Breast epithelium (tissue), 4 donors: ENCODE measurements around the gene KIAA0513. TPM values are rescaled to one million over a fixed set of nuclear protein-coding genes. Genes with fewer than 3 reads are reported as not detected.
A peak's percentile ranks its signal among the peaks of the same experiment; 100 is the strongest.

Experiments used
- DNase-seq, 2 donors: peaks; one replicate each; pipeline ENCODE4 v3.0.0-alpha.2; 2019; ENCODE audit warnings: low spot score in 2 of 2
- H3K27ac ChIP-seq, 2 donors: fragments of 200-600 bp; sonication (generic) in 1 of 2; one replicate each; pipeline ENCODE4 v1.5.1; 2016 to 2019; ENCODE audit warnings: mild to moderate bottlenecking in 1 of 2
- H3K27me3 ChIP-seq, 2 donors: fragments of 200-600 bp; sonication (generic) in 1 of 2; one replicate each; pipeline versions ENCODE4 v1.5.1 to v1.6.0; 2017 to 2019; ENCODE audit warnings: control low read depth in 1 of 2, mild to moderate bottlenecking in 1 of 2
- H3K36me3 ChIP-seq: fragments of 200-600 bp; one replicate; pipeline ENCODE4 v1.5.1; 2019
- H3K4me1 ChIP-seq, 2 donors: fragments of 200-600 bp; sonication (generic); one replicate each; pipeline ENCODE4 v1.5.1; 2016 to 2019; ENCODE audit warnings: control low read depth in 1 of 2
- H3K4me3 ChIP-seq, 3 donors: fragments of 200-600 bp; sonication (generic); 1 replicate in 2 of 3; 2 replicates in 1 of 3; pipeline ENCODE4 v1.5.1; 2016 to 2019; ENCODE audit warnings: mild to moderate bottlenecking in 3 of 3, moderate library complexity in 2 of 3
- H3K9me3 ChIP-seq, 2 donors: fragments of 200-600 bp; sonication (generic) in 1 of 2; one replicate each; pipeline ENCODE4 v1.5.1; 2016 to 2019; ENCODE audit warnings: control low read depth in 1 of 2
- POLR2A ChIP-seq: fragments of 450-650 bp; IDR thresholded peaks from one replicate; pipeline ENCODE4 v1.6.1; 2016; ENCODE audit warnings: antibody characterized with exemption, mild to moderate bottlenecking, moderate library complexity
- POLR2AphosphoS5 ChIP-seq, 3 donors: sonication (generic); formaldehyde crosslinking; IDR thresholded peaks; one replicate each; pipeline ENCODE4 v1.6.1; 2017; ENCODE audit warnings: antibody characterized with exemption in 3 of 3
- intact Hi-C: fragments of 100-400 bp; cut with DNase I; formaldehyde crosslinking; loops from one replicate; pipeline ENCODE4 v1.15.1; 2023; ENCODE audit warnings: low total_unique reads
- total RNA-seq, 3 donors: library from RNA; depleted of rRNA; stranded (reverse); fragments of >200 nt; gene quantifications; one replicate each; pipeline ENCODE4 v1.1.0, GENCODE V29; 2016
- TF ChIP-seq, protein P1 (sequence below), 3 donors: fragments of 450-650 bp; IDR thresholded peaks; one replicate each; pipeline ENCODE4 v1.5.1; 2016 to 2017; ENCODE audit warnings: antibody characterized with exemption in 3 of 3, mild to moderate bottlenecking in 3 of 3, moderate library complexity in 3 of 3

KIAA0513 gene
- total RNA-seq, 3 donors from 2014 or later: 7.6 to 16.2 (median 10.8) TPM

DNA sequence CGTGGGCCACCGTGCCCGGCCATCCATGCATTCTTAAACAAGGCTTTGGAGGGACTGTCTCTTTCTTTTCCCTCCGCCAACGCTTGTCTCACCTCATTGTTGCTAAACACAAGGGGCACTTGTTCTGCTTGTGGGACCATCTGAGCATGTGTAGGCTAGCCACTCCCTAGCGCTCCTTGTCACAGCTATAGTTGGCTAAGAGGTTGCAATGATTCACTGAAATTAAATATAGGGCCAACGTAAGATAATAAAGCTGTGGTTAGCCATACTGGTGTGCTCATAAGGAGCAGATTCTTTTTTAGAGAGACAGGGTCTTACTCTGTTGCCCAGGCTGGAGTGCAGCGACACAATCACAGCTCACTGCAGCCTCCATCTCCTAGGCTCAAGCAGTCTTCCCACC is 41.2 kb downstream of the KIAA0513 start:
- Histone ChIP-seq H3K27me3 (no peaks in the 10 kb centered on the region), H3K4me1 (no peaks in the 10 kb centered on the region), H3K4me3 (no peak overlapping the region), H3K27ac (no peak overlapping the region), H3K36me3 (no peaks in the 10 kb centered on the region), H3K9me3 (no peaks in the 10 kb centered on the region)
- intact Hi-C loops: no loop called here
- TF ChIP-seq, protein P1, sequence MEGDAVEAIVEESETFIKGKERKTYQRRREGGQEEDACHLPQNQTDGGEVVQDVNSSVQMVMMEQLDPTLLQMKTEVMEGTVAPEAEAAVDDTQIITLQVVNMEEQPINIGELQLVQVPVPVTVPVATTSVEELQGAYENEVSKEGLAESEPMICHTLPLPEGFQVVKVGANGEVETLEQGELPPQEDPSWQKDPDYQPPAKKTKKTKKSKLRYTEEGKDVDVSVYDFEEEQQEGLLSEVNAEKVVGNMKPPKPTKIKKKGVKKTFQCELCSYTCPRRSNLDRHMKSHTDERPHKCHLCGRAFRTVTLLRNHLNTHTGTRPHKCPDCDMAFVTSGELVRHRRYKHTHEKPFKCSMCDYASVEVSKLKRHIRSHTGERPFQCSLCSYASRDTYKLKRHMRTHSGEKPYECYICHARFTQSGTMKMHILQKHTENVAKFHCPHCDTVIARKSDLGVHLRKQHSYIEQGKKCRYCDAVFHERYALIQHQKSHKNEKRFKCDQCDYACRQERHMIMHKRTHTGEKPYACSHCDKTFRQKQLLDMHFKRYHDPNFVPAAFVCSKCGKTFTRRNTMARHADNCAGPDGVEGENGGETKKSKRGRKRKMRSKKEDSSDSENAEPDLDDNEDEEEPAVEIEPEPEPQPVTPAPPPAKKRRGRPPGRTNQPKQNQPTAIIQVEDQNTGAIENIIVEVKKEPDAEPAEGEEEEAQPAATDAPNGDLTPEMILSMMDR (IDR thresholded peaks at IDR 0.05): no peak
- TF ChIP-seq POLR2A: no peak
- DNase-seq: no peak

DNA sequence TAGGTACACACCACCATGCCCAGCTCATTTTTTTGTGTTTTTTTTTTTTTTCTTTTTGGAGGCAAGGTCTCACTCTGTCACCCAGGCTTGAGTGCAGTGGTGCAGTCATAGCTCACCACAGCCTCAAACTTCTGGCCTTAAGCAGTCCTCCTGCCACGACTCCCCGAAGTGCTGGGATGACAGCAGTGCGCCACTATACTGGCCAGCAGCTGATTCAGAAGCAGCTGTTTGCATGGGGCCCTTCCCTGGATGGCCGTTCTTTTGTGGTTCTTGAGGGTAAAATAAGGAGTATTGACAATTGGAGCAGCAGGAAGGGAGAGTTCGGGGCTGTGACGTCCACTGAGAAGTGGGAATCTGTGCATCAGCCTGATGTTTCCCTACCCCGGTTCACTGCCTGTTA is 41.6 kb downstream of the KIAA0513 start:
- H3K27ac ChIP-seq: no peak overlapping the region
- no peaks in the 10 kb centered on the region for H3K36me3 ChIP-seq

DNA sequence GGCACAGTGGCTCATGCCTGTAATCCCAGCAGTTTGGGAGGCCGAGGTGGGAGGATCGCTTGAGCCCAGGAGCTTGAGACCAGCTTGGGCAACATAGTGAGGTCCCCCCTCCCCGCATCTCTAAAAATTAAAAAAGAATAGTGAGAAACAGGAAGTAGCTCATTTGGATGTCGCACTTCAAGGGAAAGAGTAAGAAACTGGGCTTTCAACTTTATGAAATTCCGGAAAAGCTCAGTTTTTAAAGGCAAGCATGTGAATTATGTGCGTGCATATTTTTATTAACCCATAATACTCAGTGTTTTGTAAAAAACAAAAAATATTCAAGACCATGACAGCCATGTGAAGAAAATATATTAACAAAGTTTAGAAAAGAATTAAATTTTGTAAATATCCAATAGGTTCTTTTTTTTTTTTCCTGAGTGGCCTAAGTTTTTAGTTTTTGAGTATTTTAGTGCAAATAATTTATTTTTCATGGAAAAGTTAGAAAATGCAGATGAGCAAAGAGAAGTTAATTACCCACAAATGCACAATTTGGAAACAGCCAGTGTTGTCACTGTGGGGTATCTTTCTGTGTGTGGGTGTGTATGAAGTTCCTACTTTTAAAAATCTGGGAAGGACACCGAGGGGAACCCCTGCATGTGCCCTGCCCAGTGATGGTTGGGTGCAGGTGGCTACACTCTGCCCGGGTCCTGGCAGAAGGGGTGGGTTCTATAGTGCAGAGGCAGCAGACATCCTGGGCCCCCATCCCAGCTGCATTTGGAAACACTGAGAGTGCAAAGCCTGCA is 44.7 kb downstream of the KIAA0513 start:
- Histone ChIP-seq H3K4me3 (no peak overlapping the region), H3K4me1 (no peaks in the 10 kb centered on the region), H3K9me3 (no peaks in the 10 kb centered on the region), H3K36me3 (no peaks in the 10 kb centered on the region), H3K27ac (no peak overlapping the region), H3K27me3 (no peaks in the 10 kb centered on the region)
- intact Hi-C loops: no loop called here
- no peak for DNase-seq
- TF ChIP-seq, protein P1 (IDR thresholded peaks at IDR 0.05): no peak
- no peak for TF ChIP-seq POLR2A
- no peak for TF ChIP-seq POLR2AphosphoS5 (IDR thresholded peaks at IDR 0.05)

More for the DNA sequence above, 41.6 kb downstream of the KIAA0513 start:
- TF ChIP-seq POLR2A: no peak
- TF ChIP-seq, protein P1 (IDR thresholded peaks at IDR 0.05): no peak
- TF ChIP-seq POLR2AphosphoS5 (IDR thresholded peaks at IDR 0.05): no peak
- Histone ChIP-seq H3K4me1 (no peaks in the 10 kb centered on the region), H3K4me3 (no peak overlapping the region), H3K9me3 (no peaks in the 10 kb centered on the region), H3K27me3 (no peaks in the 10 kb centered on the region)
- no peak for DNase-seq
- intact Hi-C loops: no loop called here

DNA sequence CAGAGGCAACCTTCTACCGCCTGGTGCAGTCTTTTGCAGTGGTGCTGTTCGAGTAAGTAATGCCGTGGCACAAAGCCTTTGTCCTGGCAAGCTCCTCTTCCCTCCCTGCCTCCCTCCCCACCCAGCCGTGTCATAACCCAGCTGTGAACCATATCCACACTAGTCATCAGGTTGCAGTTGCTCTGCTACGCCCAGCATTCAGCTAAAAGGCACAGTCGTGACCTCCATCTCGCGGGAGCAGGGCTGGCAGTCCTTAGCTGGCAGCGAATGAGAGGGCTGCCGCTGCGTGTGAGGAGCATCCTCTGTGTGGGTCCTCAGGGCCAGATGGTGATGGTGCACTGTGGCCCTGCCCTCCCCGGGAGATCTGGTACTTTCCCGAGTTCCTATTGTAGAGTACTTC is 45.4 kb downstream of the KIAA0513 start:
- TF ChIP-seq, protein P1 (IDR thresholded peaks at IDR 0.05): no peak
- no peak for TF ChIP-seq POLR2A
- peak in 1 of 3 donors; percentile 14 for TF ChIP-seq POLR2AphosphoS5 (IDR thresholded peaks at IDR 0.05)
- intact Hi-C loops: no loop called here
- no peak overlapping the region for H3K4me3 ChIP-seq
- H3K27ac ChIP-seq: no peak overlapping the region
- H3K4me1 ChIP-seq: no peaks in the 10 kb centered on the region
- no peak for DNase-seq
- no peaks in the 10 kb centered on the region for H3K36me3 ChIP-seq
- H3K27me3 ChIP-seq: no peaks in the 10 kb centered on the region
- no peaks in the 10 kb centered on the region for H3K9me3 ChIP-seq

DNA sequence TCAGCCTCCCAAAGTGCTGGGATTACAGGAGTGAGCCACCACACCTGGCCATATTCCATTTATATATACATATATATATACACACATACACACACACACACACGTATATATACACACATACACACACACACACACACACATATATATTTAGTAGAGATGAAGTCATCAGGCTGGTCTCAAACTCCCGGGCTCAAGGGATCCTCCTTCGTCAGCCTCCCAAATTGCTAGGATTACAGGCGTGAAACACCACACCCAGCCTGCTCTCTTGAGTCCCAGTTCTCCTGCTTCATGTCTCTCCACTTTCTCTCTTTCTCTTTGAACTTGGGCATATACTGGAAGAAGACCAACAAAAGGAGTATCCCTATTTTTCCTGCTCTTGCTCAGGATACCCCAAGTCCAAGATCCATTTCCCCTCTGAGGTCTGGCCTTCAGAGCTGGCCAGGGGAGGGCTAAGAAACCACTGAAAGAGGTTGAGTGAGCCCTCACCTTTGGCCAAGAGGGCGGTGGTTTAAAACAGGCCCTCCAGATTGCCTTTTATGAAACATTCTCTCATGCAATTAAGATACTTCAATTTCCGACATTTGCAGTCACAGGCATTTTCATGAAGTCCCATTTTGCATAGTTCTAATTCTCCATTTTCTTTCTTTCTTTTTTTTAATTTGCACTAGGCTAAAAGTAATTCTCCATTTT is 46.8 kb downstream of the KIAA0513 start:
- Histone ChIP-seq H3K9me3 (no peaks in the 10 kb centered on the region), H3K36me3 (no peaks in the 10 kb centered on the region), H3K27me3 (no peaks in the 10 kb centered on the region), H3K4me3 (no peak overlapping the region), H3K4me1 (no peaks in the 10 kb centered on the region), H3K27ac (no peak overlapping the region)
- no peak for DNase-seq
- intact Hi-C loops: no loop called here
- TF ChIP-seq POLR2A (no peak), POLR2AphosphoS5 (IDR thresholded peaks at IDR 0.05) (no peak)
- TF ChIP-seq, protein P1 (IDR thresholded peaks at IDR 0.05): no peak
